HPDE6-E6E7 (cell line): Measurements from ENCODE around the gene TMED1.
A peak's percentile ranks its signal among the peaks of the same experiment; 100 is the strongest.

Experiments used
- DNase-seq: peaks from one replicate; pipeline ENCODE4 v3.0.0; 2011; ENCODE audit warnings: missing footprints; ENCODE audit errors: extremely low spot score

The TMED1 gene

GRCh38 chr19:10831987-10832938 is 3.7 kb downstream of the TMED1 start:
- no peak for DNase-seq

- DNase-seq = no peak
Observed at GRCh38 chr19:10830931-10831779, 4.9 kb downstream of the TMED1 start.

GRCh38 chr19:10830370-10830769 is 5.6 kb downstream of the TMED1 start:
- DNase-seq = no peak

DNA sequence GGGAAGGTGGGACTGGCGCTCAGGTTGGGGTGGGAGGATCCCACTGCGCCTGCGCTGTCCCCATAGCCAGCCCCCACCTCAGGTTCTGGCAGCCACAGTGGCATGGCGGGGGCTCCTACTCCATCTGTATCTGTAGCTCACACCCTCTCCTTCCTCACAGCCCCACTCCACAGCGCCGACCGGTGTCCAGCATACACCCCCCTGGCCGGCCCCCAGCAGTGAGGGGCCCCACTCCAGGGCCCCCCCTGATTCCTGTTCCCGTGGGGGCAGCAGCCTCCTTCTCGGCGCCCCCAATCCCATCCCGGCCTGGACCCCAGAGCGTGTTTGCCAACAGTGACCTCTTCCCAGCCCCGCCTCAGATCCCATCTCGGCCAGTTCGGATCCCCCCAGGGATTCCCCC is 6.0 kb downstream of the TMED1 start:
- no peak for DNase-seq

DNA sequence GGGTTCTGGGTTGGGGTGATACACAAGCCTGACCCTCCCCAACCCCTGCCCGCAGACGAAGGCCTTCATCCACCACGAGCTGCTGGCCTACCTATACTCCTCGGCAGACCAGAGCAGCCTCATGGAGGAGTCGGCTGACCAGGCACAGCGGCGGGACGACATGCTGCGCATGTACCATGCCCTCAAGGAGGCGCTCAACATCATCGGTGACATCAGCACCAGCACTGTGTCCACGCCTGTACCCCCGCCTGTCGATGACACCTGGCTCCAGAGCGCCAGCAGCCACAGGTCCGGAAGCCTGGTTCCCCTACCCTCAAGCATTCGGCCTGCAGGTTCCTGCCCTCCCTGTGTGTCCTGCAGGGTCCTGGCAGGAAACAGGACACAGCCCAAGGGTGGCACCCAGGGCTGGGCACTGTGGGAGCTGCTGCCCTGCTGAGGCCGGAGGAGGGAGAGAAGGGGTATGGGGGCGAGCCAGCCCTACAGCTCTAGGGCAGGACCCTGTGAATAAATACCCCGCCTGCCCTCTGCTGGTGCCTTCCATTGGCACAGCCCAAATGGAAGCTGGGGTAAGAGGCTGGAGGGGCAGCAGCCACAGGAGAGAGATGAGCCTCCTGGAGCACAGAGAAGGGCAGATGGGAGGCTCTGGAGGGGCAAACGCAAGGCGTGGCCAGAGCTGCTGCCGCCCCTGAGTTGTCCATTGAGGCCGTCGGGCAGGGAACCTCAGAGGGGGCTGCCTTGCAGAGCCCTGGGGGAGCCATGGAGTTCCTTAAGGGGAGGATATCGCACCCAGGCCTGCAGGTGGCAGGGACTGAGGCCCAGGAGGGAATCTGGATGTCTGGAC is 6.8 kb downstream of the TMED1 start:
- DNase-seq = no peak

GRCh38 chr19:10826846-10827245 is 9.2 kb downstream of the TMED1 start:
- no peak for DNase-seq

GRCh38 chr19:10826231-10826630 is 9.8 kb downstream of the TMED1 start:
- DNase-seq = no peak

- no peak for DNase-seq
Observed at GRCh38 chr19:10823690-10824089, 12.3 kb downstream of the TMED1 start.

- DNase-seq = no peak
Observed at GRCh38 chr19:10820173-10820572, 15.8 kb downstream of the TMED1 start.

DNA sequence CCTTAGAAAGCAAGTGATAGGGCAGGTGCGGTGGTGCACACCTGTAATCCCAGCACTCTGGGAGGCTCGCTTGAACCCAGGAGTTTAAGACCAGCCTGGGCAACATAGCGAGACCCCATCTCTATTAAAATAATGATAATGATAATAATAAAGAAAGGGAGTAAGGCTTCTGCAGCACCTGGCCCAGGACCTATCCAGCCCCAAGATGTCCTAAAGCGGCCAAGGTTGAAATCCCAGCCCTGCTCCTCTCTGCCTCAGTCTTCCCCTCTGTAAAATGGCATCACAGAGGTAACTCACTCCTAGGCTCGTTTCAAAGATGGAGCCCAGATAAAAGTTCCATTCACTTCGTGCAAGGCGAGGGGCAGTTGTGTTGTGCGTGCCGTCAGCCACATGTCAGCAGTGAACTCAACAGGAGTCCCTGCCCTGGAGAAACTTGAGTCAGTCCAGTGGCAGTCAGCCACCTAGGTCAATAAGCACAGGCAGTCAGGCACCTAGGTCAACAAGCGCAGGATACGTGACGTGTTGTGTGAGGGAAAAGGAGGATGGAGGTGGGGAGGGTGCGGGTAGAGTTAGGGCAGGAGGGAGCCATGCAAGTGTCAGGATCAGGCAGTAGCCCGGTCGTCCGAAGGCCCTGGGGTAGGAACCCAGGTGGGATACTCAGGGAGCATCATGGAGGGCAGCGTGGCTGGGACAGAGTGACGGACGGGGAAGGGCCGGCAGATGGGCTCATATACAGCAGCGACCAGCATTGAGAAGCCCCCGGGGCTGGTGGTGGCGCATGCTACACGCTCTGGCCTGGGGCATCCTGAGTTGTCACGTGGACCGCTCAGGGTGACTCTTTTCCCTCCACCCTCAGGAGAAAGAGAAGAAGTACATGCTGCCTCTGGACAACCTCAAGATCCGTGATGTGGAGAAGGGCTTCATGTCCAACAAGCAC is 16.6 kb downstream of the TMED1 start:
- DNase-seq = no peak

DNA sequence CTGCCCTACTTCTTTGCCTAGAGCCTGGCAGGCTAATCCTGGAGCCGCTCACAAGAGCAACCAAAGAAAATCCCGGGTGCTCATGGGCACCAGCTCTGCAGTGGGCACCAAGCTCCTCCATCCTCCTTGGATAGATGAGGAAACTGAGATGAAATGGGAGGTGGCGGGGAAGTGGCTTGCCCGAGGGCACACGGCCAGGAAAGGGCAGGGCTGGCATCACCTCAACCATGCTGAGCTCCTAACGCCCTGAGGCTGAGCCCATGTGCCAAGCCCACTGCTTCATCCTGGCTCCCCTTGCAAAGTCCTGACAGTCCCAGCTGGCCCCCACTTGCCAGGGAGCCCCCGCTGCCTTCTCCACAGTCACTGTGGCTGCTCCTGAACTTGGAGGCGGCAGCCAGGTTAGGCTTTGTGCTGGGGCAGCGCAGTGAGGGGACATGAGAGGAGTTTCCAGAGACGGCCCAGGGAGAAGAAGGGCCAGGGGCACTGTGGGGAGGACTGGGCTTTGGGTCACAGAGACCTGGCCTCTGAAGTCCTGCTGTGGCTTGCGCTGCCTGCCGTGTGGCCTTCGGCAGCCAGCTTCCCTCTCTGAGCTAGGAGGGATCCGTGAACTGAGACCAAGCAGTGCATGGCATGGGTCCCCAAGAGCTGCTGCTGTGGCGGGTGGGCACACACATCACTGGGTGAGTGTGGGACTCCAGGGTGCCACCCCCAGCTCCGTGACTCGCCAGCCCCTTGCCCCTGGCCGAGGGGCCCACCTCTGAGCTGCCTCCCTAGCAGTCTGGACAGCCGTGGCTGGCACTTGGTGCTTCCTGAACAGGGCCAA is 17.5 kb downstream of the TMED1 start:
- no peak for DNase-seq

GRCh38 chr19:10817291-10818038 is 18.5 kb downstream of the TMED1 start:
- DNase-seq = no peak

- DNase-seq = no peak
Observed at GRCh38 chr19:10816691-10817090, 19.3 kb downstream of the TMED1 start.

DNA sequence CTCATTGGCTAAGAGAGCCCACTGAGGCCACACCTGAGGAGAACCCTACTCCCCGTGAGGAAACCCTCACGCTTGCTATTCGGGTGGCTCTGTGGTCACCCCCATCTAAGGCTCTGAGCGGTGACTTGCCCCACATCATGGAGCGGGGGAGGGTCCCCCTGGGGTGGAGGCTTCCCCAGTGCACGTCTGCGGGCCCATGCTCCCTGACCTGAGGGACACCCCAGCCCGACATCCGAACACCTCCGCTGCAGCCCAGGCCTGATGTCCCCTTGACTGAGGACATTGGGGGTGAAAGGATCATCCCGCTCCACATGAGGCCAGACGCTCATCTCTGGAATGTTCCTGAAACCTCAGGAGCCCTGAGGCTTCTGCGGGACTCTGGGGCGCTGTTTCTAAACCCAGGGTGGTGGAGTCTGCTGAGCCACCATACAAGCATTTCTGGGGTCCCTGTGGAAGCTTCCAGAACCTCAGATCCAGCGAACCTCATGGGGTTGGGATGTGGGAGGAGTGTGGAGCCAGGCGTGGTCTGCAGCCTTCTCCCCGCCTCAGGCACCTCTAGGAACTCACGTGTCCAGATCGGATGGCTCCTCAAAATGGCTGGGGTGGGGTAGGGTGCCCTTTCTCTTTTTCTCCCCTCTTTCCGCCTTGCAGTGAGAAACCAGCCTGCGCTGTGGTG is 19.9 kb downstream of the TMED1 start:
- DNase-seq = no peak

DNA sequence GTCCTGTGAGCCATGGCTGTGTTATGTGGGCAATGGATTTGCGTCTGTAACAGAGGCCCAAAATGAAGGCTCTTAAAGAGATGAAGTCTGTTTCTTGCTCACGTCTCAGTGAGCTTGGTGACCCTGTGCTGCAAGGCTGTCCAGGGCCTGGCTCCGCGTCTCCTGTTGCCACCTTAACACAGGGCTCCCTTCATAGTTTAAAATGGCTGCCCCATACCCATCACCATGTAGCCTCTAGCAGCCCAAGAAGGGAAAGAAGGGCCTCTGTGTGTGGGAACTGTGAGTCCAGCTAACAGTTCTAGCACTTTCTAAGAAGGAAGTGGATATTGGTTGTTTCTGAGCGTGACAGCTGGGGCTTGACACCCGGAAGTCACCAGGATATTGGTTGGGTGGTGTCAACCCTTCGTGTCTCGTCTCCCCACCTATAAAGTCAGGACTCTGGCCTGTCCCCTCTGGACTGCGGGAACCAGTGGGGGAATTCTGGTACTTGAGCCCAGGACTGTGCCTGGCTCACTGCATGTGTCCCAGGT is 20.9 kb downstream of the TMED1 start:
- no peak for DNase-seq

DNA sequence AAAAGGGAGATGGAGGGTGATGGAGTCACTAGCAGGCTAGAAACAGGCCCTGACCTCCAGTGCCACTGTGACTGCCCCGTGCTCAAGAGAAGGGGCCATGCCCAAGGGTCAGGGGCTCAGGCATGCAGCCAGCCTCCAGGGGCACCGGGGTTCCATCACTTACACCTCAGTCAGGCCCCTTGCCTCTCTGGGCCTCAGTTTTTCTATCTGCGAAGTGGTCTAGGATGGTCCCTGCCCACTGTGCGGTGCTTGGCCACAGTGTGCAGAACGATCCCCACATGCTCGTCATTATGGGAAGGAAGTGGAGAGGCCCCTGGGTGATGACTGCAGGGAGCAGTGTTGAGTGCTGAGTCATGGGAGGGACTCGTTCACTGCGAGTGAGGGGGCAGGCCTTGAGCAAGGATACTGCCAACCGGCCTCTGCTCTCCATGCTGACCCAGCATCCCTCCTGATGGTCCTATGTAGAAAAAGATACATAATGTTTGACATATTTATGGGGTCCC is 23.1 kb downstream of the TMED1 start:
- peak; percentile 53 for DNase-seq

GRCh38 chr19:10812196-10812595 is 23.8 kb downstream of the TMED1 start:
- no peak for DNase-seq
